Activated CD8-positive, alpha-beta memory T cell treated with anti-CD3 and anti-CD28 coated beads, Interleukin-2, amount 10 ng/mL, durations not matched to agents 7 days and 5 days (primary cell): ENCODE results near the gene MTG2. TPM values are rescaled to one million over a fixed set of nuclear protein-coding genes. Genes with fewer than 3 reads are reported as not detected.

ENCODE experiments used
- ATAC-seq: fragments of 150-1000 bp; cut with Tn5 transposase; one replicate; pipeline ENCODE4 v1.10.0; 2021; ENCODE audit warnings: moderate library complexity
- CTCF ChIA-PET: fragments of 350-600 bp; sonication (Branson Sonifier 250); formaldehyde crosslinking; loops from one replicate; lab custom pipeline; 2021; ENCODE audit warnings: antibody characterized with exemption; lab: Charles Lee
- DNase-seq: peaks from one replicate; pipeline ENCODE4 v3.0.0-alpha.2; 2020
- H3K27ac Mint-ChIP-seq: one replicate; pipeline ENCODE4 v1.8.0; 2021; ENCODE audit warnings: mild to moderate bottlenecking, mixed read lengths
- H3K27me3 Mint-ChIP-seq: one replicate; pipeline ENCODE4 v1.8.0; 2021; ENCODE audit warnings: mixed read lengths
- H3K36me3 Mint-ChIP-seq: one replicate; pipeline ENCODE4 v1.8.0; 2021; ENCODE audit warnings: mild to moderate bottlenecking, mixed read lengths
- H3K4me1 Mint-ChIP-seq: one replicate; pipeline ENCODE4 v1.8.0; 2021; ENCODE audit warnings: mixed read lengths
- H3K4me3 Mint-ChIP-seq: one replicate; pipeline ENCODE4 v1.8.0; 2021; ENCODE audit warnings: mild to moderate bottlenecking, moderate library complexity, mixed read lengths
- H3K9me3 Mint-ChIP-seq: one replicate; pipeline ENCODE4 v1.8.0; 2022; ENCODE audit warnings: low read depth, mixed read lengths
- total RNA-seq, 2 experiments: library from RNA; stranded (reverse); gene quantifications; one replicate each; pipeline ENCODE4 v1.2.3, GENCODE V29; 2021

MTG2 gene
- total RNA-seq, 2 experiments from 2014 or later, result 34.0 to 40.1 TPM

DNA sequence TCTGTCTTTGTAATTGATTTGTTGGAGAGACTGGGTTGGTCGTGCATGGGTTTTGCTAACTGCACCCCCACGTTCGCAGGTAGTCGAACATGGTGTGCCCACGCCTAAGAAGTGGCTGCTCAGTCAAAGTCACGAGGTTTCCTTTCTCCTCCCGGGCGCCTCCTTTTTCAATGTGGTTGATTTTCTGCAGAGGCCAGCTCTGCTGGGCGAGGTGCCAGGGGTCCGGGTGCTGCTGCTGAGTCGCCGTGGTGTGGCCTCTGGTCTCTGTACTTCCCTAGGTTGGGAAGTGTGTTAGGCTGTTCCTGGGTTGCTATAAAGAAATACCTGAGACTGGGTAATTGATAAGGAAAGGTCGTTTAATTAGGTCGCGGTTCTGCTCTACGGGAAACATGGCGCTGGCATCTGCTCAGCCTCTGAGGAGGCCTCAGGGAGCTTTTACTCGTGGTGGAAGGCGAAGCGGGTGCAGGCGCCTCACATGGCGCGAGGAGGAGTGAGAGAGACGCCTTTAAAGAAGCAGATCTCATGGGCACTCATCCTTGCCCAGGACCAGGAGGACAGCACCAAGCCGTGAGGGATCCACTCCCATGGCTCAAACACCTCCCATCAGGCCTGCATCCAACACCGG, 69.6 kb downstream of the MTG2 start:
- Mint-ChIP-seq H3K4me3 (no peak overlapping the region), H3K36me3 (peaks cover 1% of the 10 kb centered on the region), H3K9me3 (no peaks in the 10 kb centered on the region), H3K27ac (no peak overlapping the region), H3K4me1 (peaks cover 3% of the 10 kb centered on the region), H3K27me3 (no peaks in the 10 kb centered on the region)
- CTCF ChIA-PET, result no interaction called here
- no peak for ATAC-seq
- no peak for DNase-seq

Other genes with a start within 250 kb of the MTG2 start
- gene TAF4, start 117.1 kb upstream of the MTG2 start, total RNA-seq, result 10 to 100 TPM; 21.1 to 24.2 TPM
- gene LSM14B, start 60.6 kb upstream of the MTG2 start, total RNA-seq, result 10 to 100 TPM; 34.6 to 34.8 TPM
- gene PSMA7, start 39.6 kb upstream of the MTG2 start, total RNA-seq, result 100 to 1,000 TPM; 287 to 359 TPM
- gene SS18L1, start 39.3 kb upstream of the MTG2 start, total RNA-seq, result 10 to 100 TPM; 19.5 to 23.0 TPM
- gene HRH3, start 37.2 kb downstream of the MTG2 start, total RNA-seq, result not detected
- 10 to 100 TPM; 27.1 TPM for gene OSBPL2, start 55.5 kb downstream of the MTG2 start, total RNA-seq
- gene ADRM1, start 120.0 kb downstream of the MTG2 start, total RNA-seq, result 100 to 1,000 TPM; 105 to 133 TPM
- gene LAMA5, start 184.3 kb downstream of the MTG2 start, total RNA-seq, result 1 to 10 TPM in 1 of 2 experiments, under 1 TPM in 1; 0.99 to 1.9 TPM
- gene RPS21, start 204.1 kb downstream of the MTG2 start, total RNA-seq, result 1,000 to 10,000 TPM; 1,634 to 1,703 TPM
- gene CABLES2, start 224.3 kb downstream of the MTG2 start, total RNA-seq, result 10 to 100 TPM; 15.6 to 16.5 TPM
- gene RBBP8NL, start 244.5 kb downstream of the MTG2 start, total RNA-seq, result not detected